Measurements from ENCODE around the gene SNX9.
"Not testable (repeated sequence)": the region's sequence is repeated elsewhere in the genome, so short reads cannot be mapped to it uniquely, and the experiment has no call there.

The SNX9 gene

DNA sequence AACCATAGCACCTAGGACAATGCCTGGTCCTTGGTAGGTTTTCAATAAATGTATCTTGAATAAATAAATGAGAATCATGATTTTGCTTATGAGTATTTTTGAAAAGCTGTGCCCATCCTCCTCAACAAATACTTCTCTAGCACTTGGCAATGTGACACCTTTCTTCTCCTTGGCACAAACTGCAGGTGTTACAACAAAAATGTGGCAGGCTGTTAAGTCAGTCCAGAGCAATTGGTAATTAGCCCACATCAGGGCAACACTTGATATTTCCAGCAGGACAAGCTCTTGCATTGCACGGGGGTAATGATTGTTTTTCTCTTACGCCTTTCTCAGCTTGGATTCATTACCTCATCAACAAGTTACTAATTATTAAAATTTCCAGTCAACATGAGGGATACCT, 31.6 kb upstream of the SNX9 start:
- DNase-seq (no peak), ATAC-seq (no peak)
- H3K4me1 Mint-ChIP-seq: peaks cover 7% of the 10 kb centered on the region
- H3K36me3 Mint-ChIP-seq (ENCODE audit: low read depth): peaks cover 3% of the 10 kb centered on the region
- no peak overlapping the region for H3K4me3 Mint-ChIP-seq
- H3K9me3 Mint-ChIP-seq: peaks cover 10% of the 10 kb centered on the region
- H3K27ac Mint-ChIP-seq: no peak overlapping the region
- H3K27me3 Mint-ChIP-seq: peaks cover 1% of the 10 kb centered on the region

DNA sequence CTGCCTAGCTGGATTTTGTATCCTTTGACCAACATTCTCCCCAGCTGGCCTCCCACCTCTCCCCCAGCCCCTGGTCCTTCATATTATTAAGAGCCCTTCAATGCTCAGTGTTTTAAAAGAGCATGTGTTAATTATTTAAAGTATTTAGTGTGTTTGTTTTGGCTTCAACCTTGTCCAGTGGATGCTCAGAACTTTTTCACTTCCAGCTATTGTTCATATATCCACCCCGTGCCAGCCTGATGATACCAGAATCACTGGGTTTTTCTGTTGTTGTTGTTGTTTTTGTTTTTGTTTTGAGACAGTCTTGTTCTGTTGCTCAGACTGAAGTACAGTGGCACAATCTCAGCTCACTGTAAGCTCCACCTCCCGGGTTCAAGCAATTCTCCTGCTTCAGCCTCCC, 30.4 kb upstream of the SNX9 start:
- no peak for ATAC-seq
- Mint-ChIP-seq H3K9me3 (peaks cover 12% of the 10 kb centered on the region), H3K27ac (no peak overlapping the region), H3K27me3 (peaks cover 3% of the 10 kb centered on the region), H3K4me1 (peaks cover 8% of the 10 kb centered on the region), H3K36me3 (ENCODE audit: low read depth) (peaks cover 3% of the 10 kb centered on the region), H3K4me3 (no peak overlapping the region)
- DNase-seq: no peak

DNA sequence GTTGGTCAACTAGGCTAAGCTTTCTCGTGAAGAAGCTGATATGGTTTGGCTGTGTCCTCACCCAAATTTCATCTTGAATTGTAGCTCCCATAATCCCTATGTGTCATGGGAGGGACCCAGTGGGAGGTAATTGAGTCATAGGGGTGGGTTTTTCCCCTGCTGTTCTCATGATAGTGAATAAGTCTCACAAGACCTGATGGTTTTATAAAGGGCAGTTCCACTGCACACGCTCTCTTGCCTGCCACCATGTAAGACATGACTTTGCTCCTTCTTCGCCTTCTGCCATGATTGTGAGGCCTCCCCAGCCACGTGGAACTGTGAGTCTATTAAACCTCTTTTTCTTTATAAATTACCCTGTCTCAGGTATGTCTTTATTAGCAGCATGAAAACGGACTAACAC, 29.0 kb upstream of the SNX9 start:
- H3K36me3 Mint-ChIP-seq (ENCODE audit: low read depth): peaks cover 15% of the 10 kb centered on the region
- not testable (repeated sequence) for H3K27me3 Mint-ChIP-seq, H3K27ac Mint-ChIP-seq

DNA sequence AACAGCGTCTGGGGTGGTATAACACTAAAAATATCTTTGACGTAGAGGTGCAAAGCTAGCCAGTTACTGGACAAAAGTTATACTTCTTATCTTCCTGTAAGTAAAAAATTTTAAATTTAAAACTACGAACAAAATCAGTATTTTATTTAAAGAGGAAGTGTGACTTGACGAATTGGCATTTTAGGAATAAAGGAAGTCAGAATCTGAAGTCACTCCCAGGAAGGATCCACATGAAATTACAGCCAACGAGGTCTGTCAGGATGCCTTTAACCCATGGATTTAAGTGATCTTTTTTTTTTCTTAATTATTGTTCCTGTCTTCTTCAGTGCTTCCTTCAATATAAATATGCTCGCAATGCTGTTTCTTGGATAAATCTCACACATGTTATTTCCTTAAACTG, 27.2 kb upstream of the SNX9 start:
- Mint-ChIP-seq H3K27me3 (peaks cover 4% of the 10 kb centered on the region), H3K4me3 (no peak overlapping the region), H3K9me3 (peaks cover 35% of the 10 kb centered on the region), H3K4me1 (peaks cover 36% of the 10 kb centered on the region), H3K27ac (no peak overlapping the region), H3K36me3 (ENCODE audit: low read depth) (peaks cover 24% of the 10 kb centered on the region)
- no peak for DNase-seq
- no peak for ATAC-seq

More for the DNA sequence above, 29.0 kb upstream of the SNX9 start:
- Mint-ChIP-seq H3K4me1 (peaks cover 22% of the 10 kb centered on the region), H3K9me3 (peaks cover 25% of the 10 kb centered on the region)
- not testable (repeated sequence) for DNase-seq, H3K4me3 Mint-ChIP-seq, ATAC-seq

DNA sequence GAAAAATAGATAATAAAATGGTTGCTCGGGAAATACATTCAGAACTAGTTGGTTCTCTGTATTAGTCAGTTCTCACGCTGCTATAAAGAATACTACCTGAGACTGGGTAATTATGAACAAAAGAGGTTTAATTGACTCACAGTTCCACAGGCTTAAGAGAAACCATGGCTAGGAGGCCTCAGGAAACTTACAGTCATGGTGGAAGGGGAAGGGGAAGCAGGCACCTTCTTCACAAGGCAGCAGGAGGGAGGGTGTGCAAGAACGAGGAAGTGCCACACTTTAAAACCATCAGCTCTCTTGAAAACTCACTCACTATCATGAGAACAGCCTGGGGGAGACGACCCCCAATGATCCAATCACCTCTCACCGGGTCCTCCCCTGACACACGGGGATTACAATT, 24.2 kb upstream of the SNX9 start:
- Mint-ChIP-seq H3K36me3 (ENCODE audit: low read depth) (peaks cover 24% of the 10 kb centered on the region), H3K27ac (peak overlapping the region; percentile 52), H3K4me1 (peaks cover 55% of the 10 kb centered on the region), H3K9me3 (peaks cover 30% of the 10 kb centered on the region), H3K4me3 (no peak overlapping the region), H3K27me3 (peaks cover 6% of the 10 kb centered on the region)
- ATAC-seq (peak; percentile 23), DNase-seq (no peak)

DNA sequence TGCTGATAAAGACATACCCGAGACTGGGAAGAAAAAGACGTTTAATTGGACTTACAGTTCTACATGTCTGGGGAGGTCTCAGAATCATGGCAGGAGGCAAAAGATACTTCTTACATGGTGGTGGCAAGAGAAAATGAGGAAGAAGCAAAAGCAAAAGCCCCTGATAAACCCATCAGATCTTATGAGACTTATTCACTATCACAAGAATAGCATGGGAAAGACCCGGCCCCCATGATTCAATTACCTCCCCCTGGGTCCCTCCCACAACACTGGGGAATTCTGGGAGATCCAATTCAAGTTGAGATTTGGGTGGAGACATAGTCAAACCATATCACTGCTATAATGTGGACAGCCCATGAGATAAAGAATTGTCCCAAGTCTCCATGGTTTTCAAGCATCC, 23.5 kb upstream of the SNX9 start:
- peak overlapping the region; percentile 35 for H3K27ac Mint-ChIP-seq

DNA sequence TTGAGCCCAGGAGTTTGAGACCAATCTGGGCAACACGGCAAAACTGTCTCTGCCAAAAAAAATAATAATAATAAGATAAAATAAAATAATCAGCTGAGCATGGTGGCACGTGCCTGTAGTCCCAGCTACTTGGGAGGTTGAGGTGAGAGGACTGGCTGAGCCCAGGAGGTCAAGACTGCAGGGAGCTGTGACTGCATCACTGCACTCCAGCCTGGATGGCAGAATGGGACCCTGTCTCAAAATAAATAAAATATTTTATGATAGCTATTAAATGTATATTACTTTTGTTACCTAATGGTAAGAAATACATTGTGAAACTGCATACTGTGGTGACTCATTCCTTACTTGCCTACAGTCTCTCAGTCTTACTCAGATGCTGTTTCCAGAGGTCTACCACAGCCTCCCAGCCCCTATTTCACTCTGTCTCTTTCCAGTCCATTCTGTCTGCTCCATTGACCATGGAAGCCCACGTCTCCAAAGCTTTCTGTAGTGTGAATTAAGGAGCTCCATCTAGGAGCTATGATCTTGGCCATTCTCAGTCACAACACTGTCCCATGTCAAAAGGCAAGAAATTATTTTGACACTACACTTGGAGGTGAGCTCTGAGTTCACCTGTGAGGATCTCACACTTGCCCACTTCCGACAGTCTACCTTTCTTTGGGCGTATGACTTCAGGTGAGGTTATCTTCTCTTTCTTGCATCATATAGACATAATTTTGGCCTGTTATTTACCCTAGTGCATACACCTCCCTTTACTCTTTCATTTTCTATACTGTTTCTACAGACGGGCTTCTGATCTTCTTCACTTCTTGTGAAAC, 22.4 kb upstream of the SNX9 start:
- H3K4me1 Mint-ChIP-seq: peaks cover 65% of the 10 kb centered on the region
- peak; percentile 91 for ATAC-seq
- H3K27me3 Mint-ChIP-seq: peaks cover 8% of the 10 kb centered on the region
- peaks cover 22% of the 10 kb centered on the region for H3K36me3 Mint-ChIP-seq (ENCODE audit: low read depth)
- DNase-seq: peak; percentile 37
- peak overlapping the region; percentile 27 for H3K4me3 Mint-ChIP-seq
- H3K27ac Mint-ChIP-seq: peak overlapping the region; percentile 89
- H3K9me3 Mint-ChIP-seq: peaks cover 30% of the 10 kb centered on the region

More for the DNA sequence above, 23.5 kb upstream of the SNX9 start:
- Mint-ChIP-seq H3K9me3 (peaks cover 25% of the 10 kb centered on the region), H3K36me3 (ENCODE audit: low read depth) (peaks cover 22% of the 10 kb centered on the region), H3K4me1 (peaks cover 58% of the 10 kb centered on the region)
- ATAC-seq, DNase-seq, H3K4me3 Mint-ChIP-seq, H3K27me3 Mint-ChIP-seq: not testable (repeated sequence)

DNA sequence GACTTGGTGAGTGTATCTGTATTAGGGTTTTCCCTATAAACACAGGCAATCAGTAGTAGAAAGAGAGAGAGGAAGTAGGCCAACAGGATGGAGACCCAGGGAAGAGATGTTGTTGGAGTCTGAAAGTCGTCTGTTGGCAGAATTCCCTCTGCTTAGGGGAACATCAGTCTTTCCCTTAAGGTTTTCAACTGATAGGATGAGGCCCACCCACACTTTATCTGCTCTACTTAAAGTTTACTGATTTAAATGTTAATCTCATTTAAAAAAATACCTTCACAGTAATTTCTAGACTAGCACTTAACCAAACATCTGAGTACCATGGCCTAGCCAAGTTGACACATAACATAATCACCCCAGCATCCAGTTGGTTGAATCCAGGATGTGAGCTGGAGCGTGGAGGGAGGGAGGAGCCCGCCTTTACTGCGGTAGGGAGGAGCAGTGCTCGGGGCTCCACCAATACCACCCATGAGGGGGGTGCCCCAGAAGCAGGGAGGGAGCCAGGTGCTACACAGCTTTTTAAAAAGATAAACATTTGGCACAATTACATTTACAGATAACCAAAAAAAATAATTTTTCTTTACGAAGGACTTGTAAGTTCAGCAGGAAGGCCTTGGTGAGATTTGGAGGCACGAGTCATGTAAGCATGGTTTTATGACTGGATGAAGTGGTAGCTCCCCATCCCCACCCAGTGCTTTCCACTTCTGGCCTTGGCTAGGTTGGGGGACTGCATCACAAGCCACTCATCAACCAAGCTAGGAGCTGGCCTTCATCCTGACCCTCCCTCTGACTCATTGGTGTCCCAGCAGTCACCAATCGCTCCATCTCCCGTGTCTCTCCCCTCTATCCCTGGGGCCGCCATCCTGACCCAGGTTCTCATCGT, 18.4 kb upstream of the SNX9 start:
- no peak overlapping the region for H3K4me3 Mint-ChIP-seq
- peak; percentile 61 for ATAC-seq
- H3K27ac Mint-ChIP-seq: peak overlapping the region; percentile 54

DNA sequence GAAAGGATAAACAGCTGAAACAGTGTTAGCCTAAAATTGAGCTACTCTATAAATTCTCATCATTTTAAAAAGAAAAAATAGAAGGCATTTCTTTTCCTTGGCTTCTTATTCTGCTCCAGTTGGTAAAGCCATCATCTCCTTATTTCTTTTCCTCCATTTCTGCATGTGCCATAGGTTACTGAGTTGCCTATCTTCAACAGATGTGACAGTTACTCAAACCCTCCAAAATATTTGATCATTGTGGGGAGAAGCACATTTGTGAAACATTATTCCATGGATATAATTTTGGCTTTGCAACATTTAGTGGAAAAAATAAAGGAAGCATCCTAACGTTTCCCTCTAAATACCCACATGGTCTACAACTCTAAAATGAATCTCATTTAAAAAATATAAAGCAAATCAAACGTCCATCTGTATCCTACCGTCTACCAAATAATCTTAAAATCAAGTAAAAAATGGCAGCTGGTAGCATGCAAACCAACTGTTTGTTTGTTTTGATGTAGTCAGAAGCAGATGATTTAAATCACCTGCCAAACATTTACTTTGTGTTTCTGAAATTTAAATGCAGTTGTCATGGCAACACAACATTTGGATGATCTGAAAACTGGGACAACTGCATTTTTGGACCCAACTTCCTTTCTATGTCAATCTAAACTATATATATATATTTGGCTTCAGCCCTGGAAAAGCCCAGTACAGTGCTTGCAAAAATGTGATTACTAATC, 16.8 kb upstream of the SNX9 start:
- Mint-ChIP-seq H3K4me3 (no peak overlapping the region), H3K27me3 (peaks cover 6% of the 10 kb centered on the region), H3K9me3 (peaks cover 15% of the 10 kb centered on the region), H3K27ac (no peak overlapping the region), H3K36me3 (ENCODE audit: low read depth) (peaks cover 4% of the 10 kb centered on the region), H3K4me1 (peaks cover 31% of the 10 kb centered on the region)
- no peak for DNase-seq
- ATAC-seq: no peak

More for the DNA sequence above, 18.4 kb upstream of the SNX9 start:
- peaks cover 44% of the 10 kb centered on the region for H3K4me1 Mint-ChIP-seq
- peaks cover 7% of the 10 kb centered on the region for H3K36me3 Mint-ChIP-seq (ENCODE audit: low read depth)
- H3K9me3 Mint-ChIP-seq: peaks cover 19% of the 10 kb centered on the region
- no peak for DNase-seq
- peaks cover 6% of the 10 kb centered on the region for H3K27me3 Mint-ChIP-seq

DNA sequence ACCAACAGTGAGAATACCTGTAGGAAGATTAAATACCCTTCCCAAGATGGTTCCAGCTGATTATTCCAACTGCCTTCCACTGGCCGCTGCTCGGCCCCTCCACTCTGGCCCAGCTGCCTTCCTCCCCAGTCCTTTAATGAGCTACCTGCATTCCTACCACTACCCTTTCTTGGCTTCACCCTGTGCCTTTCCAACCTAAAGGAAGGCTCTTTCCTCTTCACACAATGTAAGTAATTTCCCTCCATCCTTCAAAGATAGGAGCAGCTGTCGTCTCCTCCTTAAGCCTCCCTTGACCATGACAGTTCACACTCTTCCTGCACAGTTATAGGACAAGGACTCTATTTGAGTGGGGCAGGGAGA, 16.2 kb upstream of the SNX9 start:
- Mint-ChIP-seq H3K9me3 (peaks cover 17% of the 10 kb centered on the region), H3K4me3 (no peak overlapping the region), H3K4me1 (peaks cover 26% of the 10 kb centered on the region), H3K27me3 (peaks cover 3% of the 10 kb centered on the region), H3K27ac (no peak overlapping the region), H3K36me3 (ENCODE audit: low read depth) (peaks cover 4% of the 10 kb centered on the region)
- DNase-seq (no peak), ATAC-seq (no peak)

DNA sequence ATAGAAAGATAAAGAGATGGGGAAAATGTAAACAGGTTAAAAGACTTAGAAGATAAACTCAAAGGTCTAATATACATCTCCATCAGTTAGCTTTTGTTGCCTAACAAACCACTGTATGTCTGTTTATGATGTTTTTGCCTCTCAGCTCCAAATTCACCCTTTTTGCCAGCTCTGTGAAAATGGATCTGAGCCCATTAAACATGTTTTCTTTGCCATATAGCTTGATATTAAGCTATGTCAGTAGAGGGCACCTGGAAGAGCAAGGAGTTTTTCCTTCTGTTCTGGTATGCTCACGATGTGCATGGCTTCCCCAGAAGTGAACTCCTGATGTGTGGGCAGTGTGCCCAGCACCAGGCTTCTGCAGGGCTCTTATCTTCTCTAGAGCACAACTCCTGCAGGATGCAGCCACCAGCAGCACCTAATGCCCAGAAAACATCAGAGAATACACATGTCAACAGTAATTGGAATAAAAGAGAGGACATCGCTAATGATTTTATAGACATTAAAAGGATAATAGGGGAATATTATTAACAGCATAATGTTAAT, 14.6 kb upstream of the SNX9 start:
- Mint-ChIP-seq H3K4me1 (peaks cover 35% of the 10 kb centered on the region), H3K27ac (no peak overlapping the region), H3K27me3 (peaks cover 2% of the 10 kb centered on the region), H3K9me3 (peaks cover 21% of the 10 kb centered on the region), H3K4me3 (no peak overlapping the region), H3K36me3 (ENCODE audit: low read depth) (peaks cover 4% of the 10 kb centered on the region)
- DNase-seq: no peak
- no peak for ATAC-seq

DNA sequence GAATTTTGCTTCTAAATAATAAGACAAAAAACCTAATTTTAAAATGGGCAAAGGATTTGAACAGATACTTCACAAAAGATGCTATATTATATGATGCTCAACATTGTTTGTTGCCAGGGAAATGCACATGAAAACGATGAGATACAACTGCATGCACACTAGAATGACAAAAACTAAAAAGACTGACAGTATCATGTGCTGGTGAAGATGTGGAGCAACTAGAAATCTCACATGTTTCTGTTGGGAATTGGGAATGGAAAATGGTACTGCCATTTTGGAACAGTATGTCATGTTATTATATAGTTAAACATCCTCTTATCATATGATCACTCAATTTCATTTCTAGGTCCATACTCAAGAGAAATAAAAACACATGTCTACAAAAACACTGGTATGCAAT, 13.4 kb upstream of the SNX9 start:
- ATAC-seq (no peak), DNase-seq (no peak)
- Mint-ChIP-seq H3K4me1 (peaks cover 35% of the 10 kb centered on the region), H3K36me3 (ENCODE audit: low read depth) (peaks cover 4% of the 10 kb centered on the region), H3K27me3 (no peaks in the 10 kb centered on the region), H3K27ac (no peak overlapping the region), H3K9me3 (peaks cover 21% of the 10 kb centered on the region), H3K4me3 (no peak overlapping the region)

DNA sequence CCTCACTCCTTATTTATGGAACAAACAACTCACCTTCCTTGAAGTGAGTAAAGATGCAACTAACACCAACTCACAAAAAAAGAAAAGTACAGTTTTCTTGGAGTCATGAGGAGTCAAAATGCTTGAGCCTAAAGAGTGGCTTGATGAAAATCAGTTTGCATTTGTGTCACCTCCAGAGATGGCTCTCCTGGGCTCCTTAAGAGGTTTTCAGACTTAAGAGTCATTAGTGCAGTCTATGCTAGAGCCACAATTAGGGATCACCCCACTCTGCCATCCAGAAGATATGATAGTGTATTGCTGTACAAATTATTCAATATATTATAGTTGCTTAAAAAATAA, 11.9 kb upstream of the SNX9 start:
- Mint-ChIP-seq H3K27me3 (no peaks in the 10 kb centered on the region), H3K36me3 (ENCODE audit: low read depth) (peaks cover 4% of the 10 kb centered on the region), H3K27ac (no peak overlapping the region), H3K4me3 (no peak overlapping the region), H3K9me3 (peaks cover 16% of the 10 kb centered on the region), H3K4me1 (peaks cover 39% of the 10 kb centered on the region)
- ATAC-seq: no peak
- no peak for DNase-seq

DNA sequence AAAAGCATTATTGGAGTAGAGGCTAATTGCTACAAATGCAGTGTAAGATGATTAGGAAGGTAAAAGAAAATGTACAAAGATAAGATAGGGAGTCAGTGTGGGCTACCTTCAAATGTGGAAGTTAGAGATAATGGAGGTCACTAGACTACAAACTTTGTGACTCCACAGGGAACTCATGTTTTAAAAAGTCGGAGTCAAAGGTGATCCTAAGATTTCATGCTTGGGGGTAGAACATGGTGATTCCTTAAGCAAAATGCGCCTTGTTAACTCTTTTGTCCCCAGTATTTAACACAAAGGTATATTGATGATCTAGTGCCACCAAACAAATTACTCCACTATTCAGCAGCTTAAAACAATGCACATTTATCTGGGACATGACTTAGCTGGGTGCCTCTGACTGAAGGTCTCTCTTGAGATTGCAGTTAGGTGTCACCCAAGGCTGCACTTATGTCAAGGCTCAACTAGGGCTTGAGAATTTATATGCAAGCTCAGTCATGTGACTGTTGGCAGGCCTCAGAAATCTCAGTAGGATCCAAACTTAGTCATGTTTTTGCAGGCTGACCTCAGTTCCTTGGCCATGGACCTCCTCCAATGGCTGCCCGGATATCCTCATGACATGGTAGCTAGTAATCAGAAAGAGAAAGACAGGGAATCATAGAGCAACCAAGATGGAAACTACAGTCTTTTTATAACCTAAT, 11.4 kb upstream of the SNX9 start:
- Mint-ChIP-seq H3K9me3 (peaks cover 16% of the 10 kb centered on the region), H3K4me1 (peaks cover 41% of the 10 kb centered on the region), H3K27me3 (no peaks in the 10 kb centered on the region), H3K36me3 (ENCODE audit: low read depth) (peaks cover 4% of the 10 kb centered on the region), H3K27ac (no peak overlapping the region), H3K4me3 (no peak overlapping the region)
- DNase-seq (no peak), ATAC-seq (no peak)
